SU-DHL-6 (cell line): ENCODE results near the gene AMTN.

Experiments
- H2AFZ ChIP-seq: fragments of 200-600 bp; sonication (generic); 2 replicates; pipeline ENCODE4 v1.6.1; 2014; ENCODE audit warnings: low read depth, mild to moderate bottlenecking, moderate library complexity, mixed read lengths, antibody characterized with exemption, low read length; ENCODE audit not compliant: severe bottlenecking
- H3F3A ChIP-seq: fragments of 200-600 bp; shearing (Covaris generic); 2 replicates; pipeline ENCODE4 v1.6.0; 2016; ENCODE audit warnings: antibody characterized with exemption, mild to moderate bottlenecking; ENCODE audit not compliant: insufficient read depth
- H3K27ac ChIP-seq: fragments of 200-600 bp; sonication (generic); 2 replicates; pipeline ENCODE4 v1.5.1; 2016; ENCODE audit warnings: low read depth, mild to moderate bottlenecking, low read length, moderate library complexity, mixed read lengths
- H3K27me3 ChIP-seq: fragments of 200-600 bp; sonication (generic), shearing (Covaris generic); 2 replicates; pipeline ENCODE4 v1.6.0; 2014; ENCODE audit warnings: mild to moderate bottlenecking, low read length
- H3K36me3 ChIP-seq: fragments of 200-600 bp; sonication (generic); 2 replicates; pipeline ENCODE4 v1.6.1; 2014; ENCODE audit warnings: mild to moderate bottlenecking, low read length, mixed read lengths
- H3K4me2 ChIP-seq: fragments of 300-600, 200-600 bp; shearing (Covaris generic), sonication (generic); 2 replicates; pipeline ENCODE4 v1.6.0; 2014; ENCODE audit warnings: low read length, low read depth, mild to moderate bottlenecking; ENCODE audit not compliant: poor library complexity, severe bottlenecking
- H3K4me3 ChIP-seq: fragments of 200-600 bp; sonication (generic); 2 replicates; pipeline ENCODE4 v1.5.1; 2014; ENCODE audit warnings: antibody characterized with exemption, low read length, mild to moderate bottlenecking, mixed read lengths; ENCODE audit not compliant: insufficient read depth, poor library complexity, severe bottlenecking
- H3K79me2 ChIP-seq: fragments of 200-600 bp; sonication (generic); 2 replicates; pipeline ENCODE4 v1.6.1; 2014; ENCODE audit warnings: mild to moderate bottlenecking, low read length, moderate library complexity; ENCODE audit not compliant: insufficient read depth
- H3K9ac ChIP-seq: fragments of 200-600 bp; sonication (generic); 2 replicates; pipeline ENCODE4 v1.7.0; 2014; ENCODE audit warnings: mild to moderate bottlenecking, low read length
- H3K9me2 ChIP-seq: fragments of 200-600 bp; sonication (generic); replicated peaks from 2 replicates; pipeline ENCODE4 v1.6.1; 2014; ENCODE audit warnings: low read length; ENCODE audit not compliant: insufficient read depth
- H3K9me3 ChIP-seq: fragments of 200-600 bp; sonication (generic); 2 replicates; pipeline ENCODE4 v1.6.1; 2014; ENCODE audit warnings: low read length, mixed read lengths; ENCODE audit not compliant: insufficient read depth
- H4K20me1 ChIP-seq: fragments of 200-600 bp; sonication (generic); 2 replicates; pipeline ENCODE4 v1.6.1; 2014; ENCODE audit warnings: low read depth, mild to moderate bottlenecking, antibody characterized with exemption, low read length, moderate library complexity, mixed read lengths
- EZH2phosphoT487 ChIP-seq: fragments of 200-600 bp; sonication (generic), shearing (Covaris generic); conservative IDR thresholded peaks from 2 replicates; pipeline ENCODE4 v1.6.1; 2018; ENCODE audit warnings: mild to moderate bottlenecking, antibody characterized with exemption, low read length, moderate library complexity, mixed read lengths
- TF ChIP-seq, protein P1 (sequence below): fragments of 200-600 bp; sonication (generic); IDR thresholded peaks from one replicate; pipeline ENCODE4 v1.5.1; 2017; ENCODE audit warnings: antibody characterized with exemption, mild to moderate bottlenecking, low read length, moderate library complexity; ENCODE audit not compliant: insufficient read depth, poor library complexity, severe bottlenecking

Gene AMTN

GRCh38 chr4:70515367-70516250 is 2.8 kb upstream of the AMTN start:
- Histone ChIP-seq H3K9me2 (no peaks in the 10 kb centered on the region), H3K9me3 (no peaks in the 10 kb centered on the region), H3K4me3 (no peak overlapping the region), H3K4me2 (no peak overlapping the region), H3K36me3 (no peaks in the 10 kb centered on the region), H3K9ac (no peak overlapping the region), H4K20me1 (no peaks in the 10 kb centered on the region), H3F3A (no peaks in the 10 kb centered on the region), H3K79me2 (no peaks in the 10 kb centered on the region), H3K27ac (no peak overlapping the region), H3K27me3 (no peaks in the 10 kb centered on the region), H2AFZ (no peak overlapping the region)
- TF ChIP-seq, protein P1, sequence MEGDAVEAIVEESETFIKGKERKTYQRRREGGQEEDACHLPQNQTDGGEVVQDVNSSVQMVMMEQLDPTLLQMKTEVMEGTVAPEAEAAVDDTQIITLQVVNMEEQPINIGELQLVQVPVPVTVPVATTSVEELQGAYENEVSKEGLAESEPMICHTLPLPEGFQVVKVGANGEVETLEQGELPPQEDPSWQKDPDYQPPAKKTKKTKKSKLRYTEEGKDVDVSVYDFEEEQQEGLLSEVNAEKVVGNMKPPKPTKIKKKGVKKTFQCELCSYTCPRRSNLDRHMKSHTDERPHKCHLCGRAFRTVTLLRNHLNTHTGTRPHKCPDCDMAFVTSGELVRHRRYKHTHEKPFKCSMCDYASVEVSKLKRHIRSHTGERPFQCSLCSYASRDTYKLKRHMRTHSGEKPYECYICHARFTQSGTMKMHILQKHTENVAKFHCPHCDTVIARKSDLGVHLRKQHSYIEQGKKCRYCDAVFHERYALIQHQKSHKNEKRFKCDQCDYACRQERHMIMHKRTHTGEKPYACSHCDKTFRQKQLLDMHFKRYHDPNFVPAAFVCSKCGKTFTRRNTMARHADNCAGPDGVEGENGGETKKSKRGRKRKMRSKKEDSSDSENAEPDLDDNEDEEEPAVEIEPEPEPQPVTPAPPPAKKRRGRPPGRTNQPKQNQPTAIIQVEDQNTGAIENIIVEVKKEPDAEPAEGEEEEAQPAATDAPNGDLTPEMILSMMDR, result no peak
- TF ChIP-seq EZH2phosphoT487, result no peak

DNA sequence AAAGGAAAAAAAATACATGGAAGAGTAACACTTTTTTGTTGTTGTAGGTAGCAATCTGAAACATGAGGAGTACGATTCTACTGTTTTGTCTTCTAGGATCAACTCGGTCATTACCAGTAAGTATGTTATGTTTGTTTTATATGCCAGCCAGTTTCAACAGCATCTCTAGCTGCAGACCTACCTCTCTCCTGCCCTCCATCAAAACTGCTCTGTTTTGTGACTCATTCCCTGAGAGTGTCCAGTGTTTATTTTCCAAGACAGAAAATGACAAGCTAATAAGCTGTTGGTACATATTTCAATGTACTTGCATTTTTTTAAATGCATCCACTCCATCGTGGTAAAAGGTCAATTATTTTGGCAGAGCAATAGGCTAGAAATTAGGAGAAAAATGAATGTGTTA is 347 bp downstream of the AMTN start:
- H3F3A ChIP-seq, result no peaks in the 10 kb centered on the region
- TF ChIP-seq, protein P1, result no peak
- TF ChIP-seq EZH2phosphoT487, result no peak
- no peak overlapping the region for H3K9ac ChIP-seq
- H3K27me3 ChIP-seq, result no peaks in the 10 kb centered on the region
- no peaks in the 10 kb centered on the region for H4K20me1 ChIP-seq
- no peak overlapping the region for H3K27ac ChIP-seq
- H3K4me2 ChIP-seq, result no peak overlapping the region
- H3K9me3 ChIP-seq, result no peaks in the 10 kb centered on the region
- no peaks in the 10 kb centered on the region for H3K36me3 ChIP-seq
- H2AFZ ChIP-seq, result no peak overlapping the region
- no peak overlapping the region for H3K4me3 ChIP-seq
- H3K79me2 ChIP-seq, result no peaks in the 10 kb centered on the region
- H3K9me2 ChIP-seq, result no peaks in the 10 kb centered on the region

GRCh38 chr4:70522626-70523025 is 4.3 kb downstream of the AMTN start:
- no peaks in the 10 kb centered on the region for H3K36me3 ChIP-seq
- H4K20me1 ChIP-seq, result no peaks in the 10 kb centered on the region
- H3F3A ChIP-seq, result no peaks in the 10 kb centered on the region
- H3K9me3 ChIP-seq, result no peaks in the 10 kb centered on the region
- no peak for TF ChIP-seq EZH2phosphoT487
- TF ChIP-seq, protein P1, result no peak
- H2AFZ ChIP-seq, result no peak overlapping the region
- H3K27ac ChIP-seq, result no peak overlapping the region
- H3K4me3 ChIP-seq, result no peak overlapping the region
- H3K9me2 ChIP-seq, result no peaks in the 10 kb centered on the region
- H3K4me2 ChIP-seq, result no peak overlapping the region
- H3K9ac ChIP-seq, result no peak overlapping the region
- H3K79me2 ChIP-seq, result no peaks in the 10 kb centered on the region
- H3K27me3 ChIP-seq, result no peaks in the 10 kb centered on the region
